Measurements from ENCODE around the gene CLEC2D.
"Not testable (repeated sequence)": the region's sequence is repeated elsewhere in the genome, so short reads cannot be mapped to it uniquely, and the experiment has no call there.

Gene CLEC2D

DNA sequence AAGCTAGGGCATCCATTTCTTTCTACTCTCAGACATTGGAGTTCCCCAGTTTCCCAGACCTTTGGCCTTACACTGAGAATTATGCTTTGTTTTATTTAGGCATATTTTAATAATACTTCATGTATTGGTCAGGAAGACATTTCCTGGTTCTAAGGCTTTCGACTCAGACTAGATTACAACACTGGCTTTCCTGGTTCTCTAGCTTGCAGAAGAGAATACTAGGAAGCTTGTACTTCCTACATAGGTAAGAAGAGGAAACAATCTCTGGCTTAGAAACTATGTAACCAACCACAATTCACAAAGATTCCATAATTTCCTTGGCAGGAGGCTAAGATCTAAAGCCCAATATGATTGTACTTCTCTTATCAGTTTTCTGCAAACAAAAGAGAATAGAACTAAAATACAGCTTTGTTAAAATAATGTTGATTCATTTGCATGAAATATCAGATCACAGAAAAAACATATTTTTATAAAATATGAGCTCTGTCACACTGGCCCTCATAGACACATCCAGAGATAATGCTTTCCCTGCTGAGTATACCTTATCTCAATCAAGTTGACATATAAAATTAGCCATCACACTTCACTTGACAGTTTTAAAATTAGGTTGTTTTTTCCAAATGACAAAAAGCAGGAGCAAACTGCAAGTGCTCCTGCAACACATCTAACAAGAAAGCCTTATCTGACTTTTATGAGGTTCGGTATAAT is 30.5 kb downstream of the CLEC2D start:
- DNase-seq (ENCODE audit: low spot score) = no peak

DNA sequence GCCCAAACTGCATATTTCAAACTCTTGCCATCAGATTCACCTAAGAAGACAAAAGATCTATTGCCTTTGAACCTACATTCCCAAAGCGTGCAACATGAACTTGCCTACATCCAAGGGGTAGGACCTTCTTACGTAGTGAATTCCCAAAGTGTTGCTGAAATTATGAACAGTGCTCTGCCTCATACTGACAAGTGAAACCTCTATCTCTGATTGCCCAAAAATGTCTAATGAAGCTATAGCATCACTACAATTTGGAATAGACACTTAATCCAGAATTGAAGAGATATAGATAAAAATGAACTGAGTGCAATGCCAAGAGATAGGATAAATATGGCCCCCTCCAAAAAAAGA is 31.1 kb downstream of the CLEC2D start:
- DNase-seq (ENCODE audit: low spot score) = no peak

DNA sequence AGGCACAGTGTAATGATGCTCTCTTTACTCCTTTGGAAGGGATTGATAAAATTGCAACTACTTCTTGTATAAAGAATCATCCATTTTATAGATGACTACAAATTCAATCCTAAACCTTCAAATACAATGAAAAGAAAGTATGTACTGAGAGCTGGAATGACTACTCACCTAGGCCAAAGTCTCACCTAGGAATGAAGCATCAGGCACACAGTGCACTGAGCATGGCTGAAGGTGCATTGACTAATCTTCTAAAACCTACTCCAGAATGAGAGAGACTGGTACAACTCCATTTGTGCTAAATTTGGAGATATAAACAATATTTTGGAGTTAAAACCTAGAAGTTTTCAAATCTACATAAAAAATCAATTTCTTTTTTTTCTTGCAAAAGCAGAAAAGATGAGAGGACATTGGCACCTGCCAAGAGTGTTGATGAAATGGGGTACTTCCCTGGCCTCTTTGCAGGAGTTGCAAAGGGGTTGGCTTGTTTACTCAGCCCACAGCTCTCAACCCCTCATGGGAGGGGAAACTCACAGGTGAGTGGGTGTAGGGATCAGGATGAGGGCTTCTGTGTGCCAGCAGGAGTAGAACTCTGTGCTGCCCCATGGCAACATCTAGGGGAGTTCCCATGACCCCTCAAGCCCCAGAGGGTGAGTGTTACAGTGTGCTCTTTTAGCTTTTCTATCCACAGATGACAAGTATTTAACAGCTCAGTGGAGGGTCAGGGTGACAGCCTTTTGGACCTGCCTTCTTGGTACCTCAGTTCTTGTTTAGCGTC is 32.1 kb downstream of the CLEC2D start:
- DNase-seq (ENCODE audit: low spot score) = no peak

DNA sequence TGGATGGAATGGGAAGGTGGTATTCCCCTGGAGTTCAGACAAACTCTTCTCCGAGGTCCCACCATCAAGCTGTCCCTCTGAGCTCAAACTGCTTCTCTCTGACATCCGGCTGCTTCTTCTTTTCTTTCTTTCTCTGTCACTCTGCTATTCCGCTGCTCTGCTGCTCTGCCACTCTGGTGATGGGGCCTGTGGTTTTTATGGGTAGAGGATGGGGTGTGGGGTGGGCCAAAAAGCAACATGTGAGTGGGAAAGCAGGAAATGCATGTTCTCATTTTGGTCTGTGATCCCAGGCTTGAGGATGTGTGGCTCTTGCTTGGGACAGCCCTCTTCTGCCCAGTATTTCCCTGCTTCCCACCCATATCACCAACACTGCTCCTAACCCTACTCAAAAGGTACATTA is 32.7 kb downstream of the CLEC2D start:
- DNase-seq (ENCODE audit: low spot score) = no peak

DNA sequence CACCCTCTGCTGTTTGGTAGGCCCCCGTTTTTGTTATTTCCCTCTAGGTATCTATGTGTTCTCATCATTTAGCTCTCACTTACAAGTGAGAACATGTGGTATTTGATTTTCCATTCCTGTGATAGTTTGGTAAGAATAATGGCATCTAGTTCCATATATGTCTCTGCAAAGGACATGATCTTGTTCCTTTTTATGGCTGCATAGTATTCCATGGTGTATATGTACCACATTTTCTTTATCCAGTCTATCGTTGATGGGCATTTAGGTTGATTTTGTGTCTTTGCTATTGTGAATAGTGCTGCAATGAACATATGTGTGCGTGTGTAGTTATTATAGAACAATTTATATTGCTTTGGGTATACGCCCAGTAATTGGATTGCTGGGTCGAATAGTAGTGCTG is 35.0 kb downstream of the CLEC2D start:
- DNase-seq (ENCODE audit: low spot score) = not testable (repeated sequence)

DNA sequence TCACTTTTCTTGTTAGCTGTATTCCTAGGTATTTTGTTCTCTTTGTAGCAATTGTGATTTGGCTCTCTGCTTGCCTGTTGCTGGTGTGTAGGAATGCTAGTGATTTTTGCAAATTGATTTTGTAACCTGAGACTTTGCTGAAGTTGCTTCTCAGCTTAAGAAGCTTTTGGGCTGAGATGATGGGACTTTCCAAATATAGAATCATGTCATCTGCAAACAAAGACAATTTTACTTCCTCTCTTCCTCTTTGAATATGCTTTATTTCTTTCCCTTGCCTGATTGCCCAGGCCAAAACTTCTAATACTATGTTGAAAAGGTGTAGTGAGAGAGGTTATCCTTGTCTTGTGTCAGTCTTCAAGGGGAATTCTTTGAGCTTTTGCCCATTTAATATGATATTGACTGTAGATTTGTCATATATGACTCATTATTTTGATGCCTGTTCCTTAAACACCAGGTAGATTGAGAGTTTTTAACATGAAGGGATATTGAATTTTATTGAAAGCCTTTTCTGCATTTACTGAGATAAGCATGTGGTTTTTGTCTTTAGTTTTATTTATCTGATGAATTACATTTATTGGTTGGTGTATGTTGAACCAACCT is 36.7 kb downstream of the CLEC2D start:
- no peak for DNase-seq (ENCODE audit: low spot score)

DNA sequence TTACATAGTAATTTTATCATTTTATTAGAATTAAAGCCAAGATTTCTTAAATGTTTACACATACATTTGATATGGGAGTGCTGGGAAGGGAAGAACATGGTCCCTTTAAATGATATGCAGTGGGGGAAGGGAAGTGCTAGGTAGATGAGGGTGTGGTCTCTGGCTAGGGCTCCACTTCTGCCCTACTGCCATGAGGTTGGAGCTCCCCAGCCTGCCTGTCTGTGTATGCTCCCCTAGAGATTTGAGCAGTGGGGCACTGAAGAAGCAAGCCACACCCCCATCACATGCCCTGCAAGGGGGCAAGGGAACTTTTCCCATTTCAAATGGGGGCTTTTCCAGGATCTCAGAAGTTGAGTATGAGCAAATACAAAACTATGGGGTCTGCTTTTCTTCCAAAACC is 37.8 kb downstream of the CLEC2D start:
- no peak for DNase-seq (ENCODE audit: low spot score)

DNA sequence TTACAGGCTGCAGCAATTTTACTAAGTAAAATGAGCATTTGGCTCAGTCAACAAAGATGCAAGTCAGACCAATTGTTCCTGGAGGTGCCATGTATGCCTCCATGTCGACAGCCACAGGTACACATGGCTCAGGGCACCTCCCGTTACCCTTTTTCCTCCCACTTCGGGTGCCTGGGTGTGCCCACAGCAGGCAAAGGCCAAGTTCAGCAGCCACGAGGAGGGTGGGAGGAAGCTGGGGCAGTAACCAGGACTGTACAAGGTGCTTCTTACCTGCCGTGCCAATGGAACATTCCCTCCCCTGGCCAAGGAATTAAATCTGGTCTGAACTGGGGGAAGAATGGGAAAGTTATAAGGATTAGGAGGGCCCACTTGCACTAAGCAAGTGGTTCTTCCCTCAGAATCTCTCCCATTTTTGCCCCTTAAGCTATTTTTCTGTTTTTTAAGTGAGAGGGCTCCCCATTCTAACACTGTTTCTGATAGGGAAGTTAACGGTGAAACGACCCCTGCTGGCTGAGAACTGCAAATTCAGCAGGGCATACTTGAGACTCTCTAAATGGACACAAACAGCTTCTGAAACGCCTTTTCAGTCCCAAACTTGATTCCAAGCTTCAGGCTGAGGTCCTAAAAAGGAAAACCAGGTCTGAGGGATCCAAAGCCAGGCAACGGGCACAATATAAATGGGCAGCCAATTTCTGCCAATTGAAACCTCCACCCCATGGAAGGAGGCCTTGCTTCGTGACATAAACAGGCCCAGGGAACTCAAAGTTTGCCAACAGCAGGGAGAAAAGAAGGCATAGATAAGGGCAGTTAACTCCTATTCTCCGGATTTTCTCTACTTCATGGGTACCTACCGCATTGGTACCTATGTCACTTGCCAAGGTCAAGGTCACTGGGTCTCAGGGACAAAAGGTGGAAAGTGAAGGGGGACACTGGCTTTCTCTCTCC is 38.6 kb downstream of the CLEC2D start:
- peak; percentile 44 for DNase-seq (ENCODE audit: low spot score)

DNA sequence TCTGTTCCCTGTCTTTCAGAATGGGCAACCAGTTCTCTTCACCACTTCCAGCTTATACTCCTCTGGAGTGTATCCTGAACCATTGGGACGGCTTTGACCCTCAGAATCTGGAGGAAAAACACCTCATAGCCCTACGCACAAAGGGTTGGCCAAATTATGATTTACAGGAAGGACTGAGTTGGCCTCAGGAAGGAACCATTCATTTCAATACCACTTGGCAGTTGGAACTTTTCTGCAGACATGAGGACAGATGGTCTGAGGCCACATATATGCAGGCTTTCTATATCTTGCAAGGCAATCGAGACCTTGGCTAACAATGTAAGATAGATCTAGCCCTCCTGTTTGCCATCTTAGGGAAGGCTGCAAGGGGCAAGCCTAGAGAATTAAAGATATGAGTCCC is 39.3 kb downstream of the CLEC2D start:
- no peak for DNase-seq (ENCODE audit: low spot score)

DNA sequence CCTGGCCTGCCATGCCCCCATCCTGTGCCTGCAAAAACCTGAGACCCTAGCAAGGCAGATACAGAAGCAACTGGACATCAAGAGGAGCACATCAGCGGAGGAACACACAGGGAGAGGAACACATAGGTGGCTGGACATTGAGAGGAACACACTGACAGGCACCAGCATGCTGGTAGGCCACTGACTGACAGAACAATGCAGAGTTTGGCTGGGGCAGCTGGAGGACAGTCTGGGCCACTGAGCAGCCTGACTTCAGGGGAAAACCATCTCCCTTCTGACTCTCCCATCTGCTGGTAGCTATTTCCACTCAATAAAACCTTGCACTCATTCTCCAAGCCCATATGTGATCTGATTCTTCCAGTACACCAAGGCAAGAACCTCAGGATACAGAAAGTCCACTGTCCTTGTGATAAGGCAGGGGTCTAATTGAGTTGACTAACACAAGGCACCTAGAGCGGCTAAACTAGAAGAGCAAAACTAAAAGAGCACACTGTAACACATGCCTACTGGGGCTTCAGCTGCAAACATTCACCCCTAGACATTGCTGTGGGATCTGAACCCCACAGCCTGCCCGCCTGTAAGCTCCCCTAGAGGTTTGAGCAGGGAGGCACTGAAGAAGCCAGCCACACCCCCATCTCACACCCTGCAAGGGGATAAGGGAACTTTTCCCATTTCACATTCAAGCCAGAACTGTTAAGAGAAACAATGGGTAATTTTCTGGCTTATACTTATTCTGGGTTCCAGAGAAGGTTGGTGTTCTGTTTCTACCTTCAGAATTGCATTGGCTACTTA is 41.3 kb downstream of the CLEC2D start:
- DNase-seq (ENCODE audit: low spot score) = no peak

DNA sequence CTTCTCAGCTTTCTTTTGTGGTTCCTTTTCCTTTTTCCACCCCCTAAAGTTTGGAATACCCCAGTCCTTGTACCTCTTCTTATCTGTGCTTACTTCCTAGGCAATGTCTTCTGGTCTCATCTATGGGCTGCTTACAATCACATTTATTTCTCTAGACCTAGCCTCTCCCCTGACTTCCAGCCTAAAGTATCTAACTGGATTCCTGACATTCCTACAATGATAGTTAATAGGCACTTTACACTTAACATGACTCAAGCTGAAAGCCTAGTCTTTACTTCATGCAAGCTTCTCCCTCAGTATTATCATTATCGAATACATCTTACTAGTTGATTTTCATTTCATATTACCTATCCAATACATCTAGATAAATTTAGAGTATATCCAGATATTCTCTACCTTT is 42.2 kb downstream of the CLEC2D start:
- DNase-seq (ENCODE audit: low spot score) = no peak

DNA sequence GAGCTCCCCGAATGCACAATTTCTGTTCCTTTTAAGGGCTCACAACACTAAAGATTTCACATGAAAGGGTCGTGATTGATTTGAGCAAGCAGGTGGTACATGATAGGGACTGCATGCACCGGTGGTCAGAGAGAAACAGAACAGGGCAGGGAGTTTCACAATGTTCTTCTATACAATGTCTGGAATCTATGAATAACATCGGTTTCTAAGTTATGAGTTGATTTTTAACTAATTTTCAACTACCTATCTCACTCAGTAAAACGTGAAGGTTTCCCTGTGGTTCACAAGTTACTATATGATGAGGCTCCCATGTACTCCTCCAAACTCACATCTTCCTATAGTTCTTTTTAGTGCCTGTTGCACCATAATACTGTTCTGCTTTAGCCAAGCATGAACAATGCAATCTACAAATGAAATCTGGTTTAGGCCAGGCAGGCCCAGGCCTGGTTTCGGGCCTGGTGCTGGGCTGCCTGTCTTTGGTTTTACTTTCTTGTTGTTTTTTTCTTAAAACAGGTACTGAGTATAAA is 43.6 kb downstream of the CLEC2D start:
- not testable (repeated sequence) for DNase-seq (ENCODE audit: low spot score)

DNA sequence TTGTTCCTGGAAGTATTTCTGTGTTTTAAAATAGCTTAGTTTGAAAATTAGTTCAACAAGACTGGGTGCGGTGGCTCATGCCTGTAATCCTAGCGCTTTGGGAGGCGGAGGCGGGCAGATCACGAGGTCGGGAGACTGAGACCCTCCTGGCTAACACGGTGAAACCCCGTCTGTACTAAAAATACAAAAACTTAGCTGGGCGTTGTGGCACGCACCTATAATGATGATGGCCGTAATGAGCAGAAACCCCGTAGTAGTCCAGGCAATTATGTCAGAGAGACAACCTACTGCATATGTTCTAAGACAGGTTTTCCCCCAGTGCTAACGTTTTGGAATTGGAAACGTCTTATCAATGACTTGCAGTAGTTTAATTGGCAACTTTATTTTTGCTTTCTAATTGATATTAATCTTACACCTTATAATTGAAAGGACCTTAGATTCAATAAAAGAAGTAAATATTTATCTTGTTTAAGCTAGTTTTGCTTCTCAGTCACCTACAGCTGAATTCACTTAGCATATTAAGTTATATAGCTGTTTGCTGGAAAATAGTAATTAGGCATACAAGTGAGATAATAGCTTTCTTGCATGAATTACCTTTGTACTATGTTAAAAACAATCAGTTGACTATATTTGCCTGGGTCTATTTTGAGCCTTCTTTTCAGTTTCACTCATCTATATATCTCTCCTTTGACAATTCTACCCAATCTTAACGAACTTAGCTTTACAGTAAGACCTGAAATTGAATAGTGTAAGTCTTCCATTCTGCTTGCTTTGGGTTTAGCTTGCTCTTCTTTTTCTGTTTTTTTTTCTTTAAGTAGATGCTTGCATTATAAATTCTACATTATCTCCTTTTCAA is 47.8 kb downstream of the CLEC2D start:
- DNase-seq (ENCODE audit: low spot score) = no peak

DNA sequence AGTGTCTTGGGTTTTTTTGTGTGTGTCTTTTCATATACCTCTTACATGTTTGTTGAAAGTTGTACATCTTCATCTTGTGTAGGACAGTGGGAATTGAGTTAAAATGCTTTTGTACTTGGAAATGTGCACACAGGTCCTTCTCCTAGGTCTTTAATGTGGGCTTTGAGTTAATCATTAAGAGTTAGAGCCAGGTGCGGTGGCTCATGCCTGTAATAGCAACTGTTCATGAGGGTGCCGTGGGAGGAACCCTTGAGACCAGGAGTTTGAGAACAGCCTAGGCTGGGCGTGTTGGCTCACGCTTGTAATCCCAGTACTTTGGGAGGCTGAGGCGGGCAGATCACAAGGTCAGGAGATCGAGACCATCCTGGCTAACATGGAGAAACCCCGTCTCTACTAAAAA is 49.5 kb downstream of the CLEC2D start:
- DNase-seq (ENCODE audit: low spot score) = no peak

DNA sequence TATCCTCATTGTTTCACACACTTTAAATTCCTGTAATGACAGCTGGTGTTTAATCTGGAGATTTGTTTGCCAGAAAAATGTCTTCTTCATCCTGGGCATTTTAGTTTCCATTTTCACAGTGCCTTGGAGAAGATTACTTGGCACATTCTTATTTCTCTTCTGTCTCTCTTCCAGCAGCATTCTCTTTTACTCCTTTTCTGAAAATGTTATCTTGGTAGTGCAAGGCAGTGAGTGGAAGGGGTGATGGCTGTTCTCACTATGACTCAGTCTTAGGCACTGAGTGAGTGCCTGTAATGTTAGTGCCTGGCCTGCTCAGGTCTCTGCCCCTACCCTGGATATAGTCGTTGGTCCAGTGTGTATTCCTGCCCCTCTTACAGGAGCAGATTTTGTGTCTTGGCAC is 50.3 kb downstream of the CLEC2D start:
- no peak for DNase-seq (ENCODE audit: low spot score)

DNA sequence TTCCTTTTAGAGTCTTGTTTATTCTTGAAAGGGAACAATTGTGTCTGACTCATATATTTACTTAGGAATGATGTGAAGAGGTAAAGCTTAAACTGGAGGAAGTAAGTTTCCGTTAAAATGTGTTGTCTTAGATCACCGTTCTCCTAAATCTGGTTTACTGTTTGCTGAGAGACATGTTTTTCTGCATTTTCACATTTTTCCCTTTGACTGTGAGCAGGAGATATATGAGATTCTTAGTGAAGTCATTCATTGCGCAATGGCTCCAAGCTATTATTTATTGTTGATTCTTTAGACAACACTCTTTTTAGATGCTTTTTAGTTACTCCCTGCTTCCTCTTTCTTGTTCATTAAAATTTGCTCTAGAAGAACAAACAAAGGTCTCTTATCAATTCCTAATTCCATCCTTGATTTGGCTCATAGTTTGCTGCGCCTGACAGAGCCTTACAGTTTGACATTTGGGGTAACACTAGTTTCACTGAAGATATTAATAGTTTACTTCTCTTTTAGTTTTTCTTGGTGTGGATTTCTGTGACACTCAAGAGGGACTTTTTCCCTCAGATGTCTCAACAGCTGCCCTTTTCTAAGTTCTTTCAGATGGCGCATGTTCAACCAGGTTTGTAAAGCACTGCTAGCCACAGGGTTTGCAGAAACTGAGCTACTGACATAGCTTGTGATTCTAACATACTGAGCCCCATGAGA is 52.0 kb downstream of the CLEC2D start:
- no peak for DNase-seq (ENCODE audit: low spot score)

DNA sequence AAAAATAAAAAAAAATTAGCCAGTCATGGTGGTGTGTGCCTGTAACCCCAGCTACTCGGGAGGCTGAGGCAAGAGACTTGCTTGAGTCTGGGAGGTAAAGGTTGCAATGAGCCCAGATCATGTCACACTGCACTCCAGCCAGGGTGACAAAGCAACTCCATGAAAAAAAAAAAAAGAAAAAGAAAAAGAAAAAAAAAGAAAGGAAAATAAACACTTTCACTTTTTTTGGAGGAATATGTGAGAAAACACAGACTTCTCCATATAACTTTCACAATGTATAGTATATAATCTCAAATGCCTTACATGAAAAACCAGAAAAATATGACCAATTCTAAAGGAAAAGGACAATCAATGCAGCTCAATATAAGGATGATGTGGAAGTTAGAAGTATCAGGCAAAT is 54.5 kb downstream of the CLEC2D start:
- DNase-seq (ENCODE audit: low spot score) = no peak

DNA sequence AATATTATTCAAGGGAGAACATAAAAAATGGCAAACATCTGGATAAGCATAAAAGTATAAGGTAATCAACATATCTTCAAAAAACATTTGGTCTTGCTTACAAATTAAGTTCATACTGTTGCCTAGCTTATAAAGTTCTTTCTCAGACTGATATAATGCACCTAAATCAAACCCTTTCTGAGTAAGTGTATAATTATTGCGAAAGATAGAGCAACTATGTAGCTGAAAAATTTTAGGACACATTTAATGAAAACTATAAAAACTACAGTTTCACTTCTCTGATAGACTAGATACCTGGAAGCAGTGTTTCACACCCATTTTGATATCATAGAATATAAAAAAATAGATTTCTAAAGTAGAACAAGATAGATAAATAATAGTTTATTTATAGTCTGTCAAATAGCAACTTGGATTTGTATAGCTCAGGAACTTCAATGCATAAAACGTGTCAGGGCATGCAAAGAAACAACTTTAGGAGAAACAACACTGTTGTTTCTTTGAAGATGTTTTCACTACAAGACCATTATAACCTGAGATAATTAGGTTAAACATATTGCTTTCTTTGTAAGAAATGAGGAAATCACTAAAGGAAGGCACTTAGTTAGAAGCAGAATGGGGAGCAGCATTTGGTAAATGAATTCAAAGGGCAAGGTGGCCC is 55.8 kb downstream of the CLEC2D start:
- no peak for DNase-seq (ENCODE audit: low spot score)

DNA sequence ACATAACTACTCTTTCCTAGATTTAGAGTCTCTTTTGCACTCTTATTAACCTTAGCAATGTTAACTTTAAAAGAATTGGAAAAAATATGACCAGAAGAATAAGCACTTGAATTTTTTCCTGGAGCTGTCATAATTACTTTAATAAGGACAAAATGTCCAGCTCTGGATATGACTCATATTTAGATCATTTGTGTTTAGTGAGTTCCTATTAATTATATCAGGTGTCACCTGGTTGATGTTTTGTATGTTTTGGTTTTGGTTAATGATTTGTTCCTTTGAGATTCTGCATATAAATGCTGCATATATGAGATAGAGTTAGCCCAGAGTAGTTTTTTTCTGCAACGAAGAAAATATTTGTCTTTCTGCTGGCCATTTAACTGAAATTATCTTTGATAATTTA is 58.3 kb downstream of the CLEC2D start:
- no peak for DNase-seq (ENCODE audit: low spot score)
